ENCODE results near the gene GDI2.
"Not testable (repeated sequence)": the region's sequence is repeated elsewhere in the genome, so short reads cannot be mapped to it uniquely, and the experiment has no call there.

GRCh38 chr10:5836181-5836580, 22.9 kb upstream of the GDI2 start:
- TF ChIP-seq, protein P1, sequence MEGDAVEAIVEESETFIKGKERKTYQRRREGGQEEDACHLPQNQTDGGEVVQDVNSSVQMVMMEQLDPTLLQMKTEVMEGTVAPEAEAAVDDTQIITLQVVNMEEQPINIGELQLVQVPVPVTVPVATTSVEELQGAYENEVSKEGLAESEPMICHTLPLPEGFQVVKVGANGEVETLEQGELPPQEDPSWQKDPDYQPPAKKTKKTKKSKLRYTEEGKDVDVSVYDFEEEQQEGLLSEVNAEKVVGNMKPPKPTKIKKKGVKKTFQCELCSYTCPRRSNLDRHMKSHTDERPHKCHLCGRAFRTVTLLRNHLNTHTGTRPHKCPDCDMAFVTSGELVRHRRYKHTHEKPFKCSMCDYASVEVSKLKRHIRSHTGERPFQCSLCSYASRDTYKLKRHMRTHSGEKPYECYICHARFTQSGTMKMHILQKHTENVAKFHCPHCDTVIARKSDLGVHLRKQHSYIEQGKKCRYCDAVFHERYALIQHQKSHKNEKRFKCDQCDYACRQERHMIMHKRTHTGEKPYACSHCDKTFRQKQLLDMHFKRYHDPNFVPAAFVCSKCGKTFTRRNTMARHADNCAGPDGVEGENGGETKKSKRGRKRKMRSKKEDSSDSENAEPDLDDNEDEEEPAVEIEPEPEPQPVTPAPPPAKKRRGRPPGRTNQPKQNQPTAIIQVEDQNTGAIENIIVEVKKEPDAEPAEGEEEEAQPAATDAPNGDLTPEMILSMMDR (IDR thresholded peaks at IDR 0.05): not testable (repeated sequence)
- TF ChIP-seq POLR2A (IDR thresholded peaks at IDR 0.05): not testable (repeated sequence)

Data from adrenal gland (tissue), 5 donors.